ENCODE data around the gene MRAS.

DNA sequence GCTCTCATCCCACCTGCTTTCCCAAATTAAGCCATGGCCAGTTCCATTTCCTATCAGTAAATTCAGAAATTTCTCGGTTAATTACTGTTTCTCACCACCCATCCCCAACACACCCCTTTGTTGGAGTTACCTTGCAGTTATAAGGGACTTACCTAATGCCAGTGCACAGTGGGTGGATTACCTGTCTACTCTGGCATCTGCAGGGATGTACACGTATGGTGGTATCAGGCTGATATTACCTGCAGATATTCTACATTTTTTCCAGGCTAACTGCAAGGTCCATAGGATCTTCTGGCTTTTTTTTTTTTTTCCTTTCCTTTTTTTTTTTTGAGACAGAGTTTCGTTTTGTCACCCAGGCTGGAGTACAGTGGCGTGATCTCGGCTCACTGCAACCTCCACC is 7.9 kb upstream of the MRAS start:
- TF ChIP-seq, protein P1, sequence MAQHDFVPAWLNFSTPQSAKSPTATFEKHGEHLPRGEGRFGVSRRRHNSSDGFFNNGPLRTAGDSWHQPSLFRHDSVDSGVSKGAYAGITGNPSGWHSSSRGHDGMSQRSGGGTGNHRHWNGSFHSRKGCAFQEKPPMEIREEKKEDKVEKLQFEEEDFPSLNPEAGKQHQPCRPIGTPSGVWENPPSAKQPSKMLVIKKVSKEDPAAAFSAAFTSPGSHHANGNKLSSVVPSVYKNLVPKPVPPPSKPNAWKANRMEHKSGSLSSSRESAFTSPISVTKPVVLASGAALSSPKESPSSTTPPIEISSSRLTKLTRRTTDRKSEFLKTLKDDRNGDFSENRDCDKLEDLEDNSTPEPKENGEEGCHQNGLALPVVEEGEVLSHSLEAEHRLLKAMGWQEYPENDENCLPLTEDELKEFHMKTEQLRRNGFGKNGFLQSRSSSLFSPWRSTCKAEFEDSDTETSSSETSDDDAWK (CRISPR knock-in tag; IDR thresholded peaks at IDR 0.05) = no peak
- TF ChIP-seq, protein P2, sequence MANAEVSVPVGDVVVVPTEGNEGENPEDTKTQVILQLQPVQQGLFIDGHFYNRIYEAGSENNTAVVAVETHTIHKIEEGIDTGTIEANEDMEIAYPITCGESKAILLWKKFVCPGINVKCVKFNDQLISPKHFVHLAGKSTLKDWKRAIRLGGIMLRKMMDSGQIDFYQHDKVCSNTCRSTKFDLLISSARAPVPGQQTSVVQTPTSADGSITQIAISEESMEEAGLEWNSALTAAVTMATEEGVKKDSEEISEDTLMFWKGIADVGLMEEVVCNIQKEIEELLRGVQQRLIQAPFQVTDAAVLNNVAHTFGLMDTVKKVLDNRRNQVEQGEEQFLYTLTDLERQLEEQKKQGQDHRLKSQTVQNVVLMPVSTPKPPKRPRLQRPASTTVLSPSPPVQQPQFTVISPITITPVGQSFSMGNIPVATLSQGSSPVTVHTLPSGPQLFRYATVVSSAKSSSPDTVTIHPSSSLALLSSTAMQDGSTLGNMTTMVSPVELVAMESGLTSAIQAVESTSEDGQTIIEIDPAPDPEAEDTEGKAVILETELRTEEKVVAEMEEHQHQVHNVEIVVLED (CRISPR knock-in tag; IDR thresholded peaks at IDR 0.05; ENCODE audit: borderline replicate concordance) = no peak
- TF ChIP-seq RFX5 (IDR thresholded peaks at IDR 0.05; ENCODE audit: low read depth, low read length) (no peak), POLR2AphosphoS5 (IDR thresholded peaks at IDR 0.05; ENCODE audit: low read depth, low read length) (no peak), ZNF883 (CRISPR knock-in tag; IDR thresholded peaks at IDR 0.05; ENCODE audit: not compliant biosample characterization) (no peak), ZMAT3 (CRISPR knock-in tag; conservative IDR thresholded peaks at IDR 0.05) (no peak), NFATC3 (CRISPR knock-in tag; IDR thresholded peaks at IDR 0.05) (no peak), MLX (CRISPR knock-in tag; IDR thresholded peaks at IDR 0.05) (no peak), RXRA (CRISPR knock-in tag; IDR thresholded peaks at IDR 0.05) (no peak)
- TF ChIP-seq, protein P3, sequence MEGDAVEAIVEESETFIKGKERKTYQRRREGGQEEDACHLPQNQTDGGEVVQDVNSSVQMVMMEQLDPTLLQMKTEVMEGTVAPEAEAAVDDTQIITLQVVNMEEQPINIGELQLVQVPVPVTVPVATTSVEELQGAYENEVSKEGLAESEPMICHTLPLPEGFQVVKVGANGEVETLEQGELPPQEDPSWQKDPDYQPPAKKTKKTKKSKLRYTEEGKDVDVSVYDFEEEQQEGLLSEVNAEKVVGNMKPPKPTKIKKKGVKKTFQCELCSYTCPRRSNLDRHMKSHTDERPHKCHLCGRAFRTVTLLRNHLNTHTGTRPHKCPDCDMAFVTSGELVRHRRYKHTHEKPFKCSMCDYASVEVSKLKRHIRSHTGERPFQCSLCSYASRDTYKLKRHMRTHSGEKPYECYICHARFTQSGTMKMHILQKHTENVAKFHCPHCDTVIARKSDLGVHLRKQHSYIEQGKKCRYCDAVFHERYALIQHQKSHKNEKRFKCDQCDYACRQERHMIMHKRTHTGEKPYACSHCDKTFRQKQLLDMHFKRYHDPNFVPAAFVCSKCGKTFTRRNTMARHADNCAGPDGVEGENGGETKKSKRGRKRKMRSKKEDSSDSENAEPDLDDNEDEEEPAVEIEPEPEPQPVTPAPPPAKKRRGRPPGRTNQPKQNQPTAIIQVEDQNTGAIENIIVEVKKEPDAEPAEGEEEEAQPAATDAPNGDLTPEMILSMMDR (CRISPR knock-in tag; IDR thresholded peaks at IDR 0.05) = no peak
